Cardiac muscle cell (in vitro differentiated cells and primary cell): Measurements from ENCODE around the gene SMAD1. TPM values are rescaled to one million over a fixed set of nuclear protein-coding genes. Genes with fewer than 3 reads are reported as not detected.

Experiments
- DNase-seq, 2 donors: peaks; one replicate each; pipeline versions ENCODE4 v3.0.0 to v3.0.0-alpha.2; 2010 to 2017; ENCODE audit warnings: low read depth in 1 of 2, low spot score in 1 of 2
- H3K27ac ChIP-seq: fragments of 200-600 bp; sonication (generic); 2 replicates; pipeline ENCODE4 v1.5.1; 2016
- H3K27me3 ChIP-seq: fragments of 200-600 bp; sonication (generic); 2 replicates; pipeline ENCODE4 v1.6.0; 2016; ENCODE audit warnings: control low read depth
- H3K36me3 ChIP-seq: fragments of 200-600 bp; sonication (generic); 2 replicates; pipeline ENCODE4 v1.5.1; 2016; ENCODE audit warnings: control low read depth
- H3K4me1 ChIP-seq: fragments of 200-600 bp; sonication (generic); 2 replicates; pipeline ENCODE4 v1.8.1; 2017; ENCODE audit warnings: low read depth, mild to moderate bottlenecking, mixed run types
- H3K4me3 ChIP-seq: fragments of 200-600 bp; sonication (generic); 2 replicates; pipeline ENCODE4 v1.5.1; 2016; ENCODE audit warnings: mild to moderate bottlenecking
- H3K9me3 ChIP-seq: fragments of 200-600 bp; sonication (generic); 2 replicates; pipeline ENCODE4 v1.5.1; 2017; ENCODE audit warnings: low read depth, mild to moderate bottlenecking, control low read depth
- polyA plus RNA-seq: library from polyadenylated mRNA; unstranded; fragments of >200 nt; fragmentation: Nextera tagmentation; extraction: Ambion mirVana; gene quantifications from 2 replicates; pipeline ENCODE4 v1.2.1, GENCODE V29; 2016
- total RNA-seq: library from RNA; depleted of rRNA; stranded (reverse); fragments of >200 nt; gene quantifications from 2 replicates; pipeline ENCODE4 v1.2.3, GENCODE V29; 2016
- TF ChIP-seq, protein P1 (sequence below): IDR thresholded peaks from 2 replicates; pipeline ENCODE4 v1.5.1; 2012; ENCODE audit warnings: low read depth, mild to moderate bottlenecking, low read length

The SMAD1 gene
- total and polyA plus RNA-seq, 2 experiments from 2014 or later: 28.0 to 29.3 TPM

DNA sequence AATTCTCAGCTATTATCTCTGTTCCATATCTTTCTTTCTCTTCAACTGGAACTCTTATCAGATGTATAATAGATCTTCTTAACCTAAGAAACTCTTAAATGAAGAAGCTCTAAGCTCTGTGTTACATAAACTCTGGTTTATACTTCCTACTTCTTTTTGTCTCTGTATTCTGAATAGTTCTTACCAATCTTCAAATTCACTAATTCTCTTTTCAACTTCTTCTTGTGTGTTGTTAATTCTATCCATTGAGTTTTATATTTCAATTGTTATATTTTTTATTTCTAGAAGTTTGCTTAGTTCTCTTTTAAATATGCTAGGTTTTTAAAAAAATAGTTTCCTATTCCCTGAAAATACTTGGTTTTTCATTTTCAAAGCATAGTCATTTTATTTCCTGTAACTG, 124.3 kb downstream of the SMAD1 start:
- Histone ChIP-seq H3K4me3 (no peak overlapping the region), H3K9me3 (no peaks in the 10 kb centered on the region), H3K4me1 (no peaks in the 10 kb centered on the region), H3K36me3 (no peaks in the 10 kb centered on the region), H3K27ac (no peak overlapping the region), H3K27me3 (no peaks in the 10 kb centered on the region)
- DNase-seq: no peak
- TF ChIP-seq, protein P1, sequence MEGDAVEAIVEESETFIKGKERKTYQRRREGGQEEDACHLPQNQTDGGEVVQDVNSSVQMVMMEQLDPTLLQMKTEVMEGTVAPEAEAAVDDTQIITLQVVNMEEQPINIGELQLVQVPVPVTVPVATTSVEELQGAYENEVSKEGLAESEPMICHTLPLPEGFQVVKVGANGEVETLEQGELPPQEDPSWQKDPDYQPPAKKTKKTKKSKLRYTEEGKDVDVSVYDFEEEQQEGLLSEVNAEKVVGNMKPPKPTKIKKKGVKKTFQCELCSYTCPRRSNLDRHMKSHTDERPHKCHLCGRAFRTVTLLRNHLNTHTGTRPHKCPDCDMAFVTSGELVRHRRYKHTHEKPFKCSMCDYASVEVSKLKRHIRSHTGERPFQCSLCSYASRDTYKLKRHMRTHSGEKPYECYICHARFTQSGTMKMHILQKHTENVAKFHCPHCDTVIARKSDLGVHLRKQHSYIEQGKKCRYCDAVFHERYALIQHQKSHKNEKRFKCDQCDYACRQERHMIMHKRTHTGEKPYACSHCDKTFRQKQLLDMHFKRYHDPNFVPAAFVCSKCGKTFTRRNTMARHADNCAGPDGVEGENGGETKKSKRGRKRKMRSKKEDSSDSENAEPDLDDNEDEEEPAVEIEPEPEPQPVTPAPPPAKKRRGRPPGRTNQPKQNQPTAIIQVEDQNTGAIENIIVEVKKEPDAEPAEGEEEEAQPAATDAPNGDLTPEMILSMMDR: no peak

Other genes with a start within 250 kb of the SMAD1 start
- gene MMAA, start 137.5 kb downstream of the SMAD1 start, total RNA-seq: 2.0 and 3.1 TPM in 2 replicates
- 2.3 and 2.6 TPM in 2 replicates for gene MMAA, start 137.5 kb downstream of the SMAD1 start, polyA plus RNA-seq
- gene C4orf51, start 198.3 kb downstream of the SMAD1 start, total RNA-seq: not detected in 2 replicates
- not detected in 2 replicates for gene C4orf51, start 198.3 kb downstream of the SMAD1 start, polyA plus RNA-seq